Neuron (in vitro differentiated cells): ENCODE results near the gene POU2F1.
"Not testable (repeated sequence)": the region's sequence is repeated elsewhere in the genome, so short reads cannot be mapped to it uniquely, and the experiment has no call there.

Experiments
- H2AFZ ChIP-seq: one replicate; pipeline ENCODE4 v1.6.1; 2013; ENCODE audit warnings: low read depth, mild to moderate bottlenecking, inconsistent platforms, low read length, moderate library complexity
- H3K27me3 ChIP-seq: one replicate; pipeline ENCODE4 v1.6.1; 2013; ENCODE audit warnings: low read length; ENCODE audit not compliant: insufficient read depth
- H3K36me3 ChIP-seq: one replicate; pipeline ENCODE4 v1.6.1; 2013; ENCODE audit warnings: low read length; ENCODE audit not compliant: insufficient read depth
- H3K4me1 ChIP-seq: one replicate; pipeline ENCODE4 v1.6.1; 2013; ENCODE audit warnings: low read length; ENCODE audit not compliant: insufficient read depth
- H3K4me3 ChIP-seq: 2 replicates; pipeline ENCODE4 v1.5.1; 2013; ENCODE audit warnings: mild to moderate bottlenecking, low read length, moderate library complexity
- H3K9me3 ChIP-seq: one replicate; pipeline ENCODE4 v1.6.1; 2013; ENCODE audit warnings: low read length

Gene POU2F1

GRCh38 chr1:167194182-167194581 is 26.5 kb upstream of the POU2F1 start:
- no peak overlapping the region for H3K4me3 ChIP-seq
- peaks cover 54% of the 10 kb centered on the region for H3K27me3 ChIP-seq

DNA sequence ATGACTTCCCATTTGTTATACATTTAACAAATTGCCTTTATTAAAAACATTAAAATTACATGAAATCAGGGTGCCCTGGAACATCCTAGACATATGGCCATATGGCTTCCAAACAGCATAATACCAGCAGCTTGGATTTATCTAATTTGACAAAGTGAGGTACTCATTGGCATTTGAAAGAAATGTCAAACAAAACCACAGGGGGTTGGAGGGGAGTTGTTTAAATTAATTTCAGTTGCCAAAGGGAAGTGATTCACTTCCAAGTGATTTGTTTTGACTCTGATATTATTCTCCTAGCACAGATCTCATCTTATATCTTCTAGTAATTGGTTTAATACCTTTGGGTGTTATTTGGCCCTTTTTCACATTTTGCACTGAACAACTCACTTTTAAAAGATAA is 24.5 kb upstream of the POU2F1 start:
- Histone ChIP-seq H3K9me3 (no peaks in the 10 kb centered on the region), H3K36me3 (no peaks in the 10 kb centered on the region), H3K4me3 (no peak overlapping the region), H2AFZ (no peak overlapping the region), H3K4me1 (peaks cover 15% of the 10 kb centered on the region), H3K27me3 (peaks cover 56% of the 10 kb centered on the region)

More at GRCh38 chr1:167194182-167194581, 26.5 kb upstream of the POU2F1 start:
- Histone ChIP-seq H2AFZ (no peak overlapping the region), H3K36me3 (no peaks in the 10 kb centered on the region), H3K4me1 (peaks cover 15% of the 10 kb centered on the region), H3K9me3 (no peaks in the 10 kb centered on the region)

DNA sequence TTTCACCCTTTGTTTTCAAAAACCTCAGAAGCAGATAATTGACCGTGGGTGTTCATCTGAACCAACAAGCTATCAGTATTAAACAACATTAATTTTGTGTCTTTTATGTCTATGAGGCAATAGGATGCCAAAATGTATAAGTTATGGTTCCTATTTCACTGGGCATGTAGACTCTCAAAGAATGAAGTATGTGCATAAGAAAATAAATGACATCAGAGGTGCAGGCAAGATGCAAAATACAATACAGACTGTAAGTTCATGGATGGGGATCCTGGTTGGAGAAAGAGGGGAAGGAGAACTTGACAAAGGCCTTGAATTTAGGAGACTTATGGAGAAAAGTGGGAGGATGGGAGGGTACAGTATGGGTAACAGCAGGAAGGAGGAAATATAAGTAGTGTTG is 23.4 kb upstream of the POU2F1 start:
- Histone ChIP-seq H3K9me3 (no peaks in the 10 kb centered on the region), H3K4me1 (peaks cover 15% of the 10 kb centered on the region), H3K36me3 (no peaks in the 10 kb centered on the region), H2AFZ (no peak overlapping the region), H3K4me3 (no peak overlapping the region), H3K27me3 (peaks cover 52% of the 10 kb centered on the region)

- Histone ChIP-seq H3K9me3 (no peaks in the 10 kb centered on the region), H3K4me1 (peaks cover 15% of the 10 kb centered on the region), H3K4me3 (no peak overlapping the region), H3K27me3 (peaks cover 48% of the 10 kb centered on the region), H2AFZ (no peak overlapping the region), H3K36me3 (no peaks in the 10 kb centered on the region)
Observed at GRCh38 chr1:167197692-167198091, 23.0 kb upstream of the POU2F1 start.

DNA sequence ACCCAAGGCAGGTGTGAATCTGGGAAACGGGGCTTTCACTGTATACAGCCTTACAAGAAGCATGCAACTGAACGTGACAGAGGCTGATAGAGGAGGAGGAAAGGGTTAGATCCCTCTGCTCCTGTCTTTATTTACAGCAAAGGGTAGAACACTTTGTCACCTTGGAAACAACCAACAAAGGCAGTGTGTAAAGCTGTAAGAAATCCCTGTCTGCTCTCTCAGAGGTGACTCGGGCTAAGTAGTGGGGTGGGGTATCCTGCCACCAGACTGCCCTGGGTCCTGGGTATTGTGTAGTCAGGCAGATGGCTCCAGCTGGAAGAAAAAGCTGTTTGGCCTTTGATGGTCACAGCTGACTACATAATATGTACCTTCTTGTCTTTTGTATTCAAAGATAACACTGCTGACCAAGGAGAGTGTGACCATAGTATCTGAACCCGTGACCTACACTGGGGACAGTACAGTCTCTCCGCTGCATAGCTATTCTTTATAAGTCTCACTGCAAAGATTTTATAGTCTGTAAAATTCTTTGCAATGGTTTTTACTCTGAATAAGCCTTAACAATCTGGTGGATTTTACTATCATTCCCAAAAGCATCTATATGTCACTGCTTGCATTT is 22.1 kb upstream of the POU2F1 start:
- Histone ChIP-seq H2AFZ (no peak overlapping the region), H3K36me3 (no peaks in the 10 kb centered on the region), H3K4me1 (peaks cover 15% of the 10 kb centered on the region), H3K27me3 (peaks cover 44% of the 10 kb centered on the region), H3K9me3 (no peaks in the 10 kb centered on the region), H3K4me3 (no peak overlapping the region)

DNA sequence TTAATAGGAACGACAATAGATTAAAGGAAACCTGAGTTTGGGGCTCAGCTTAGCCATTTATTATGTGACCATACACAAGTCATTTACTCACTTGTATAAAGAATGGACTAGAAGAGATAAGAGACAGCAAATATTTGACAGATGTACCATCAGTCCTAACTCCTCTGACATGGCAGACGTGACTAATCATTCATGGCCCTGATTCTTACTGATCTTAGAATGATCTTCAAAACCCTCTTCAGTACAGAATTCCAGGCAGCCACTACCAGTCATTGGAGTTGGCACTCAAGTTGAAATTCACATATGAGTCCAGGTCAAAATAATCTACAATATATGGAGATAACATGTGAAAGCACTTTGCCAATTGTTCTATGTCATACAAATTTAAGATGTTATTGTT is 21.0 kb upstream of the POU2F1 start:
- H3K4me1 ChIP-seq = peaks cover 15% of the 10 kb centered on the region
- no peaks in the 10 kb centered on the region for H3K9me3 ChIP-seq
- H3K4me3 ChIP-seq = no peak overlapping the region
- H3K36me3 ChIP-seq = no peaks in the 10 kb centered on the region
- peaks cover 42% of the 10 kb centered on the region for H3K27me3 ChIP-seq
- no peak overlapping the region for H2AFZ ChIP-seq

DNA sequence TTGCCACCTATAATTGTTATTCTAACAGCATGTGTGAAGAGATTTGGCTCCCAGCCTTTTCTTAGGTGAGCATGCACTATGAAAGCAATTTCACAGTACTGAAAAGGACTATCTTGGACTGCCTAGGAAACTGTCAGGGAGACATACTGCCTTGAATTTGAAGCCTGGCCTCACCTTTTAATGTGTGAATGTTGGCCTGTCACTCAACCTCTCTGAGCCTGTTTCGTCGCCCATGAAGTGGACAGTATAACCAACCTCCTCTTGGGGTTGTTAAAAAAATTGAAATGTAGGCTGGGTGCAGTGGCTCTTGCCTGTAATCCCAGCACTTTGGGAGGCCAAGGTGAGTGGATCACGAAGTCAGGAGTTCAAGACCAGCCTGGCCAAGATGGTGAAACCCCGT is 20.4 kb upstream of the POU2F1 start:
- H3K4me3 ChIP-seq = no peak overlapping the region
- H3K36me3 ChIP-seq = no peaks in the 10 kb centered on the region
- peaks cover 15% of the 10 kb centered on the region for H3K4me1 ChIP-seq
- H3K9me3 ChIP-seq = no peaks in the 10 kb centered on the region
- H3K27me3 ChIP-seq = peaks cover 42% of the 10 kb centered on the region
- H2AFZ ChIP-seq = no peak overlapping the region

GRCh38 chr1:167200749-167201148 is 19.9 kb upstream of the POU2F1 start:
- no peaks in the 10 kb centered on the region for H3K36me3 ChIP-seq
- peaks cover 42% of the 10 kb centered on the region for H3K27me3 ChIP-seq

GRCh38 chr1:167202049-167202448 is 18.6 kb upstream of the POU2F1 start:
- Histone ChIP-seq H3K36me3 (no peaks in the 10 kb centered on the region), H2AFZ (no peak overlapping the region), H3K4me3 (no peak overlapping the region), H3K9me3 (no peaks in the 10 kb centered on the region), H3K4me1 (peaks cover 15% of the 10 kb centered on the region), H3K27me3 (peaks cover 40% of the 10 kb centered on the region)

More at GRCh38 chr1:167200749-167201148, 19.9 kb upstream of the POU2F1 start:
- no peak overlapping the region for H3K4me3 ChIP-seq
- no peak overlapping the region for H2AFZ ChIP-seq
- H3K4me1 ChIP-seq = peaks cover 15% of the 10 kb centered on the region
- no peaks in the 10 kb centered on the region for H3K9me3 ChIP-seq

- not testable (repeated sequence) for H3K4me3 ChIP-seq, H3K4me1 ChIP-seq
Observed at GRCh38 chr1:167205306-167206050, 15.2 kb upstream of the POU2F1 start.

DNA sequence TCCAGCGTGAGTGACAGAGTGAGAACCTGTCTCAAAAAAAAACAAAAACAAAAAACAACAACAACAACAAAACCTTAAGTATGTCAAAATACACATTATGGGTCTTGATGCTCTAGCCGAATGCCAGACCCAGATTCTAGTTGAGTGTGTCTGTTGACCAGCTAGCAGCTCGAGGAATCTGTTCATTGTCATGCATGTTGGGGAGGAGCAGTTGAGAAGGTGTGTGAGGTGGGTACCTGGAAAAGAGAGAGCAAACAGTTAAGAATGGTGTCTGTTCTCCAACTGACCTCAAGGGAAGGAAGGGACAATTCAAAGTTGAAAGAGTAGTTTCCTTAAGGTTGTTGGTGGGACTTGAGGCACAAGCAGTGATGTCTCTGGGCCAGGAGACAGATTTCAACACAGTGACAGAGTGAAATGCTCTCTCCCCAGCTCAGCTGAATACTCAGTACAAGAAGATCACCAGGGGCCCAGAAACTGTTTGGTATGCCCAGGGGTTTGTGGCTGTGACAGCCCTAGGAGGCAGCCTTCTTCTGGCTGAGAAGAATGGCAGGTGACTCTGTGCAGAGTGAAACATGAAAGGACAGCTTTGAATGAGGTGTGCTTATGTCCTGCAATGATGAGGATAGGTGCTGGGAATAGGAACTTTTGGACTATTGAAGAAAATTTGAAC is 14.4 kb upstream of the POU2F1 start:
- H3K9me3 ChIP-seq = peaks cover 6% of the 10 kb centered on the region
- no peaks in the 10 kb centered on the region for H3K36me3 ChIP-seq
- H2AFZ ChIP-seq = no peak overlapping the region
- H3K4me1 ChIP-seq = no peaks in the 10 kb centered on the region
- H3K4me3 ChIP-seq = no peak overlapping the region
- peaks cover 17% of the 10 kb centered on the region for H3K27me3 ChIP-seq

More at GRCh38 chr1:167205306-167206050, 15.2 kb upstream of the POU2F1 start:
- not testable (repeated sequence) for H2AFZ ChIP-seq, H3K9me3 ChIP-seq, H3K36me3 ChIP-seq
- peaks cover 23% of the 10 kb centered on the region for H3K27me3 ChIP-seq

- peaks cover 6% of the 10 kb centered on the region for H3K9me3 ChIP-seq
- H3K4me3 ChIP-seq = no peak overlapping the region
- H2AFZ ChIP-seq = no peak overlapping the region
- peaks cover 9% of the 10 kb centered on the region for H3K27me3 ChIP-seq
- H3K4me1 ChIP-seq = no peaks in the 10 kb centered on the region
- no peaks in the 10 kb centered on the region for H3K36me3 ChIP-seq
Observed at GRCh38 chr1:167207940-167208623, 12.6 kb upstream of the POU2F1 start.

- Histone ChIP-seq H3K4me1 (no peaks in the 10 kb centered on the region), H3K9me3 (peaks cover 6% of the 10 kb centered on the region), H2AFZ (no peak overlapping the region), H3K4me3 (no peak overlapping the region), H3K36me3 (no peaks in the 10 kb centered on the region), H3K27me3 (peaks cover 9% of the 10 kb centered on the region)
Observed at GRCh38 chr1:167208624-167208976, 12.1 kb upstream of the POU2F1 start.
